Measurements from ENCODE around the gene GSTM5.
"Not testable (repeated sequence)": the region's sequence is repeated elsewhere in the genome, so short reads cannot be mapped to it uniquely, and the experiment has no call there.

DNA sequence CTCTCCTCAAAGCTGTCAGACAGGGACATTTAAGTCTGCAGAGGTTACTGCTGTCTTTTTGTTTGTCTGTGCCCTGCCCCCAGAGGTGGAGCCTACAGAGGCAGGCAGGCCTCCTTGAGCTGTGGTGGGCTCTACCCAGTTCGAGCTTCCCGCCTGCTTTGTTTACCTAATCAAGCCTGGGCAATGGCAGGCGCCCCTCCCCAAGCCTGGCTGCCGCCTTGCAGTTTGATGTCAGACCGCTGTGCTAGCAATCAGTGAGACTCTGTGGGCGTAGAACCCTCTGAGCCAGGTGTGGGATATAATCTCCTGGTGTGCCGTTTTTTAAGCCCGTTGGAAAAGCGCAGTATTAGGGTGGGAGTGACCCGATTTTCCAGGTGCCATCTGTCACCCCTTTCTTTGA, 36.3 kb downstream of the GSTM5 start:
- TF ChIP-seq, protein P1, sequence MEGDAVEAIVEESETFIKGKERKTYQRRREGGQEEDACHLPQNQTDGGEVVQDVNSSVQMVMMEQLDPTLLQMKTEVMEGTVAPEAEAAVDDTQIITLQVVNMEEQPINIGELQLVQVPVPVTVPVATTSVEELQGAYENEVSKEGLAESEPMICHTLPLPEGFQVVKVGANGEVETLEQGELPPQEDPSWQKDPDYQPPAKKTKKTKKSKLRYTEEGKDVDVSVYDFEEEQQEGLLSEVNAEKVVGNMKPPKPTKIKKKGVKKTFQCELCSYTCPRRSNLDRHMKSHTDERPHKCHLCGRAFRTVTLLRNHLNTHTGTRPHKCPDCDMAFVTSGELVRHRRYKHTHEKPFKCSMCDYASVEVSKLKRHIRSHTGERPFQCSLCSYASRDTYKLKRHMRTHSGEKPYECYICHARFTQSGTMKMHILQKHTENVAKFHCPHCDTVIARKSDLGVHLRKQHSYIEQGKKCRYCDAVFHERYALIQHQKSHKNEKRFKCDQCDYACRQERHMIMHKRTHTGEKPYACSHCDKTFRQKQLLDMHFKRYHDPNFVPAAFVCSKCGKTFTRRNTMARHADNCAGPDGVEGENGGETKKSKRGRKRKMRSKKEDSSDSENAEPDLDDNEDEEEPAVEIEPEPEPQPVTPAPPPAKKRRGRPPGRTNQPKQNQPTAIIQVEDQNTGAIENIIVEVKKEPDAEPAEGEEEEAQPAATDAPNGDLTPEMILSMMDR (conservative IDR thresholded peaks at IDR 0.05), result not testable (repeated sequence)
- TF ChIP-seq ZFX (IDR thresholded peaks at IDR 0.05), result not testable (repeated sequence)

Data from C4-2B (cell line).